ENCODE measurements around the gene RNF223.

DNA sequence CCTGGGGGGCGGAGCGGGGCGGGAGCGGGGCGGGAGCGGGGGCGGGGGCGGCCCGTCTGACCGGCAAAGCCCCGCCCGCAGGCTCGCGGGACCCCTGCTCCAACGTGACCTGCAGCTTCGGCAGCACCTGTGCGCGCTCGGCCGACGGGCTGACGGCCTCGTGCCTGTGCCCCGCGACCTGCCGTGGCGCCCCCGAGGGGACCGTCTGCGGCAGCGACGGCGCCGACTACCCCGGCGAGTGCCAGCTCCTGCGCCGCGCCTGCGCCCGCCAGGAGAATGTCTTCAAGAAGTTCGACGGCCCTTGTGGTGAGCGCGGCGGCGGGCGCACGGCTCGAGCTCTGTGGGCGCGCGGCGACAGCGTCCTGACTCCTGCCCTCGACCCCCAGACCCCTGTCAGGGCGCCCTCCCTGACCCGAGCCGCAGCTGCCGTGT, 33.0 kb downstream of the RNF223 start:
- TF ChIP-seq, protein P1, sequence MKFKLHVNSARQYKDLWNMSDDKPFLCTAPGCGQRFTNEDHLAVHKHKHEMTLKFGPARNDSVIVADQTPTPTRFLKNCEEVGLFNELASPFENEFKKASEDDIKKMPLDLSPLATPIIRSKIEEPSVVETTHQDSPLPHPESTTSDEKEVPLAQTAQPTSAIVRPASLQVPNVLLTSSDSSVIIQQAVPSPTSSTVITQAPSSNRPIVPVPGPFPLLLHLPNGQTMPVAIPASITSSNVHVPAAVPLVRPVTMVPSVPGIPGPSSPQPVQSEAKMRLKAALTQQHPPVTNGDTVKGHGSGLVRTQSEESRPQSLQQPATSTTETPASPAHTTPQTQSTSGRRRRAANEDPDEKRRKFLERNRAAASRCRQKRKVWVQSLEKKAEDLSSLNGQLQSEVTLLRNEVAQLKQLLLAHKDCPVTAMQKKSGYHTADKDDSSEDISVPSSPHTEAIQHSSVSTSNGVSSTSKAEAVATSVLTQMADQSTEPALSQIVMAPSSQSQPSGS (CRISPR knock-in tag; IDR thresholded peaks at IDR 0.05; ENCODE audit: borderline replicate concordance, low read depth) = no peak
- TF ChIP-seq CREB1 (CRISPR knock-in tag; IDR thresholded peaks at IDR 0.05) = no peak
- no peak for TF ChIP-seq ZNF138 (CRISPR knock-in tag; conservative IDR thresholded peaks at IDR 0.05)
- TF ChIP-seq MXD4 (CRISPR knock-in tag; IDR thresholded peaks at IDR 0.05; ENCODE audit: borderline replicate concordance) = no peak
- TF ChIP-seq, protein P2, sequence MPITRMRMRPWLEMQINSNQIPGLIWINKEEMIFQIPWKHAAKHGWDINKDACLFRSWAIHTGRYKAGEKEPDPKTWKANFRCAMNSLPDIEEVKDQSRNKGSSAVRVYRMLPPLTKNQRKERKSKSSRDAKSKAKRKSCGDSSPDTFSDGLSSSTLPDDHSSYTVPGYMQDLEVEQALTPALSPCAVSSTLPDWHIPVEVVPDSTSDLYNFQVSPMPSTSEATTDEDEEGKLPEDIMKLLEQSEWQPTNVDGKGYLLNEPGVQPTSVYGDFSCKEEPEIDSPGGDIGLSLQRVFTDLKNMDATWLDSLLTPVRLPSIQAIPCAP (CRISPR knock-in tag; IDR thresholded peaks at IDR 0.05) = no peak
- TF ChIP-seq SMAD3 (CRISPR knock-in tag; IDR thresholded peaks at IDR 0.05; ENCODE audit: borderline replicate concordance) = no peak; the same call in 1 of the 2 replicates
- TF ChIP-seq, protein P3, sequence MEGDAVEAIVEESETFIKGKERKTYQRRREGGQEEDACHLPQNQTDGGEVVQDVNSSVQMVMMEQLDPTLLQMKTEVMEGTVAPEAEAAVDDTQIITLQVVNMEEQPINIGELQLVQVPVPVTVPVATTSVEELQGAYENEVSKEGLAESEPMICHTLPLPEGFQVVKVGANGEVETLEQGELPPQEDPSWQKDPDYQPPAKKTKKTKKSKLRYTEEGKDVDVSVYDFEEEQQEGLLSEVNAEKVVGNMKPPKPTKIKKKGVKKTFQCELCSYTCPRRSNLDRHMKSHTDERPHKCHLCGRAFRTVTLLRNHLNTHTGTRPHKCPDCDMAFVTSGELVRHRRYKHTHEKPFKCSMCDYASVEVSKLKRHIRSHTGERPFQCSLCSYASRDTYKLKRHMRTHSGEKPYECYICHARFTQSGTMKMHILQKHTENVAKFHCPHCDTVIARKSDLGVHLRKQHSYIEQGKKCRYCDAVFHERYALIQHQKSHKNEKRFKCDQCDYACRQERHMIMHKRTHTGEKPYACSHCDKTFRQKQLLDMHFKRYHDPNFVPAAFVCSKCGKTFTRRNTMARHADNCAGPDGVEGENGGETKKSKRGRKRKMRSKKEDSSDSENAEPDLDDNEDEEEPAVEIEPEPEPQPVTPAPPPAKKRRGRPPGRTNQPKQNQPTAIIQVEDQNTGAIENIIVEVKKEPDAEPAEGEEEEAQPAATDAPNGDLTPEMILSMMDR (IDR thresholded peaks at IDR 0.05) = no peak
